SK-N-SH (cell line): ENCODE results near the gene ITSN1. TPM values are rescaled to one million over a fixed set of nuclear protein-coding genes. Genes with fewer than 3 reads are reported as not detected.

Source experiments
- CTCF ChIA-PET: fragments of 300-600, 350-600 bp; formaldehyde crosslinking; extraction: SDS; loops from one replicate; lab custom pipeline; 2021; lab: Yijun Ruan, JAX
- POLR2A ChIA-PET: fragments of 350-600 bp; sonication (Branson Sonifier 250); formaldehyde crosslinking; extraction: SDS; loops from one replicate; lab custom pipeline; 2020; ENCODE audit warnings: antibody characterized with exemption, inconsistent platforms; lab: Yijun Ruan, JAX
- DNase-seq: peaks from one replicate; pipeline ENCODE4 v3.0.0; 2012
- H2AFZ ChIP-seq: fragments of 200-600 bp; sonication (generic); 2 replicates; pipeline ENCODE4 v1.8.1; 2016; ENCODE audit warnings: antibody characterized with exemption, mild to moderate bottlenecking, low read depth
- H3F3A ChIP-seq: fragments of 200-600 bp; sonication (generic); replicated peaks from 2 replicates; pipeline ENCODE3; 2016; ENCODE audit warnings: antibody characterized with exemption, mild to moderate bottlenecking; ENCODE audit not compliant: insufficient read depth
- H3K27ac ChIP-seq, 2 experiments: fragments of 200-500 bp in 1 of 2; fragments of 200-600 bp in 1 of 2; sonication (Bioruptor generic) in 1 of 2; sonication (generic), shearing (Covaris generic) in 1 of 2; 2 replicates each; pipeline versions ENCODE4 v1.5.1 to v1.6.1; 2014 to 2016; ENCODE audit warnings: low read depth in 2 of 2, inconsistent platforms in 1 of 2, low read length in 1 of 2, mild to moderate bottlenecking in 1 of 2, mixed read lengths in 1 of 2
- H3K27me3 ChIP-seq: fragments of 200-600 bp; sonication (generic), shearing (Covaris generic); 2 replicates; pipeline ENCODE4 v1.6.1; 2016; ENCODE audit warnings: mixed run types; ENCODE audit not compliant: insufficient read depth
- H3K36me3 ChIP-seq, 2 experiments: fragments of 200-500 bp in 1 of 2; fragments of 200-600 bp in 1 of 2; sonication (Bioruptor generic) in 1 of 2; sonication (generic) in 1 of 2; replicated peaks in 1 of 2; 2 replicates each; pipeline versions ENCODE3 to v1.5.1; 2014 to 2016; ENCODE audit warnings: low read length in 1 of 2, mild to moderate bottlenecking in 1 of 2; ENCODE audit not compliant: insufficient read depth in 2 of 2, control insufficient read depth in 1 of 2
- H3K4me1 ChIP-seq, 2 experiments: fragments of 200-500 bp in 1 of 2; fragments of 200-600 bp in 1 of 2; sonication (Bioruptor generic) in 1 of 2; sonication (generic), shearing (Covaris generic) in 1 of 2; 2 replicates each; pipeline versions ENCODE4 v1.5.1 to v1.6.1; 2014 to 2016; ENCODE audit warnings: low read depth in 1 of 2, low read length in 1 of 2, mixed run types in 1 of 2; ENCODE audit not compliant: insufficient read depth in 2 of 2, control insufficient read depth in 1 of 2
- H3K4me2 ChIP-seq: fragments of 200-600 bp; sonication (generic), shearing (Covaris generic); 2 replicates; pipeline ENCODE4 v1.6.1; 2017; ENCODE audit warnings: mixed run types
- H3K4me3 ChIP-seq, 2 experiments: fragments of 200-500 bp in 1 of 2; fragments of 200-600 bp in 1 of 2; sonication (Bioruptor generic) in 1 of 2; sonication (generic), shearing (Covaris generic) in 1 of 2; 2 replicates each; pipeline versions ENCODE4 v1.5.1 to v1.8.1; 2014 to 2016; ENCODE audit warnings: low read depth in 2 of 2, inconsistent platforms in 1 of 2, low read length in 1 of 2, mild to moderate bottlenecking in 1 of 2, mixed read lengths in 1 of 2, moderate library complexity in 1 of 2
- H3K79me2 ChIP-seq: fragments of 200-600 bp; sonication (generic); 2 replicates; pipeline ENCODE4 v1.8.1; 2017; ENCODE audit warnings: mild to moderate bottlenecking; ENCODE audit not compliant: insufficient read depth
- H3K9ac ChIP-seq: fragments of 200-600 bp; sonication (generic); 2 replicates; pipeline ENCODE4 v1.6.1; 2017; ENCODE audit warnings: mixed run types
- H3K9me2 ChIP-seq: fragments of 200-600 bp; sonication (generic); 2 replicates; pipeline ENCODE4 v1.6.1; 2017; ENCODE audit warnings: mixed run types
- H3K9me3 ChIP-seq: fragments of 200-600 bp; sonication (generic); 2 replicates; pipeline ENCODE4 v1.6.1; 2017; ENCODE audit warnings: mixed run types, mild to moderate bottlenecking, moderate library complexity
- H4K20me1 ChIP-seq: fragments of 200-600 bp; sonication (generic); 2 replicates; pipeline ENCODE4 v1.6.1; 2017; ENCODE audit warnings: mild to moderate bottlenecking, mixed run types; ENCODE audit not compliant: insufficient read depth
- ELF1 ChIP-seq: IDR thresholded peaks from 2 replicates; pipeline ENCODE4 v1.4.0; 2012
- EP300 ChIP-seq, 2 experiments: IDR thresholded peaks; 2 replicates each; pipeline versions ENCODE4 v1.4.0 to v1.6.1; 2012; ENCODE audit warnings: borderline replicate concordance in 1 of 2, low read depth in 1 of 2, low read length in 1 of 2
- FOXJ3 ChIP-seq: sonication (generic); formaldehyde crosslinking; IDR thresholded peaks from 2 replicates; pipeline ENCODE4 v1.5.1; 2020; ENCODE audit warnings: mild to moderate bottlenecking, missing genetic modification reagents
- GABPA ChIP-seq: IDR thresholded peaks from 2 replicates; pipeline ENCODE4 v1.4.0; 2012; ENCODE audit warnings: low read depth, mild to moderate bottlenecking
- JUND ChIP-seq: IDR thresholded peaks from 2 replicates; pipeline ENCODE4 v1.4.0; 2012
- MEF2A ChIP-seq: IDR thresholded peaks from 2 replicates; pipeline ENCODE4 v1.4.0; 2012; ENCODE audit warnings: low read depth, borderline replicate concordance
- NFIC ChIP-seq: IDR thresholded peaks from 2 replicates; pipeline ENCODE4 v1.4.0; 2012; ENCODE audit warnings: borderline replicate concordance
- POLR2AphosphoS5 ChIP-seq: IDR thresholded peaks from 2 replicates; pipeline ENCODE4 v1.6.1; 2012; ENCODE audit warnings: low read depth, low read length
- RCOR1 ChIP-seq: fragments of 150-350 bp; IDR thresholded peaks from 2 replicates; pipeline ENCODE4 v1.6.1; 2017; ENCODE audit warnings: antibody characterized with exemption, low read length
- RXRA ChIP-seq: IDR thresholded peaks from 2 replicates; pipeline ENCODE4 v1.4.0; 2012; ENCODE audit warnings: low read depth, mild to moderate bottlenecking, borderline replicate concordance
- TAF1 ChIP-seq: IDR thresholded peaks from 2 replicates; pipeline ENCODE4 v1.6.1; 2012; ENCODE audit warnings: low read depth, mild to moderate bottlenecking, low read length, moderate library complexity, borderline replicate concordance
- TCF12 ChIP-seq: IDR thresholded peaks from 2 replicates; pipeline ENCODE4 v1.4.0; 2012
- YY1 ChIP-seq: IDR thresholded peaks from 2 replicates; pipeline ENCODE4 v1.4.0; 2012; ENCODE audit warnings: low read depth, mild to moderate bottlenecking
- WGBS: methylation state at CpG from one replicate; pipeline ENCODE4 v1.1.6; 2017; ENCODE audit warnings: low lambda C conversion rate; 5-methylcytosine and 5-hydroxymethylcytosine counted together
- polyA plus RNA-seq, 3 experiments: library from polyadenylated mRNA; depleted of rRNA; stranded (reverse); fragments of >200 nt; gene quantifications; 2 replicates each; pipeline ENCODE4 v1.2.3, GENCODE V29; 2012
- TF ChIP-seq, protein P1 (sequence below): fragments of 150-350 bp; IDR thresholded peaks from 2 replicates; pipeline ENCODE4 v1.6.1; 2016; ENCODE audit warnings: mild to moderate bottlenecking, low read depth, low read length
- TF ChIP-seq, protein P2 (sequence below): IDR thresholded peaks from 2 replicates; pipeline ENCODE4 v1.6.1; 2012; ENCODE audit warnings: mild to moderate bottlenecking, low read depth, low read length, moderate library complexity
- TF ChIP-seq, protein P3 (sequence below): IDR thresholded peaks from 2 replicates; pipeline ENCODE4 v1.4.0; 2012; ENCODE audit warnings: low read depth, borderline replicate concordance

ITSN1 gene
- polyA plus RNA-seq, 1 of the 3 experiments (the other 2 are of a cell fraction) = 27.8 TPM

GRCh38 chr21:33775100-33775828, 133.0 kb downstream of the ITSN1 start:
- Histone ChIP-seq H3K4me3 (no peak overlapping the region), H3K27ac (no peak overlapping the region), H3K9ac (no peak overlapping the region), H3K9me3 (peaks cover 8% of the 10 kb centered on the region), H2AFZ (no peak overlapping the region), H3K4me1 (no peaks in the 10 kb centered on the region), H3F3A (peaks cover 7% of the 10 kb centered on the region), H4K20me1 (no peaks in the 10 kb centered on the region), H3K27me3 (no peaks in the 10 kb centered on the region), H3K36me3 (peaks cover 44 to 61% of the 10 kb centered on the region in 2 experiments), H3K79me2 (0 out of 2 replicates have a peak, but pooled peaks cover 7% of the 10 kb centered on the region), H3K9me2 (no peaks in the 10 kb centered on the region), H3K4me2 (no peak overlapping the region)
- DNase-seq = no peak
- ChIA-PET CTCF (no interaction called here), POLR2A (no interaction called here)
- 96% methylated on average over 2 of the region's 2 CpGs for WGBS
- TF ChIP-seq FOXJ3 (CRISPR knock-in tag) = no peak
- TF ChIP-seq POLR2AphosphoS5 = no peak
- TF ChIP-seq, protein P1, sequence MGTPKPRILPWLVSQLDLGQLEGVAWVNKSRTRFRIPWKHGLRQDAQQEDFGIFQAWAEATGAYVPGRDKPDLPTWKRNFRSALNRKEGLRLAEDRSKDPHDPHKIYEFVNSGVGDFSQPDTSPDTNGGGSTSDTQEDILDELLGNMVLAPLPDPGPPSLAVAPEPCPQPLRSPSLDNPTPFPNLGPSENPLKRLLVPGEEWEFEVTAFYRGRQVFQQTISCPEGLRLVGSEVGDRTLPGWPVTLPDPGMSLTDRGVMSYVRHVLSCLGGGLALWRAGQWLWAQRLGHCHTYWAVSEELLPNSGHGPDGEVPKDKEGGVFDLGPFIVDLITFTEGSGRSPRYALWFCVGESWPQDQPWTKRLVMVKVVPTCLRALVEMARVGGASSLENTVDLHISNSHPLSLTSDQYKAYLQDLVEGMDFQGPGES = no peak
- no peak for TF ChIP-seq MEF2A
- TF ChIP-seq YY1 = no peak
- no peak for TF ChIP-seq GABPA
- no peak for TF ChIP-seq RXRA
- TF ChIP-seq ELF1 = no peak
- TF ChIP-seq TAF1 = no peak

GRCh38 chr21:33780631-33781030, 138.3 kb downstream of the ITSN1 start:
- ChIA-PET POLR2A (no interaction called here), CTCF (no interaction called here)
- Histone ChIP-seq H2AFZ (no peak overlapping the region), H3K9ac (no peak overlapping the region), H3K9me2 (no peaks in the 10 kb centered on the region), H3K4me2 (no peak overlapping the region), H3K36me3 (peaks cover 23 to 66% of the 10 kb centered on the region in 2 experiments), H3K27me3 (no peaks in the 10 kb centered on the region), H3K27ac (no peak overlapping the region), H3K4me3 (no peak overlapping the region), H3K4me1 (no peaks in the 10 kb centered on the region), H3K9me3 (peaks cover 8% of the 10 kb centered on the region), H4K20me1 (no peaks in the 10 kb centered on the region), H3F3A (peaks cover 9% of the 10 kb centered on the region), H3K79me2 (0 out of 2 replicates have a peak, but pooled peaks cover 7% of the 10 kb centered on the region)
- TF ChIP-seq JUND (no peak), EP300 (IDR thresholded peaks at IDR 0.05; ENCODE audit: borderline replicate concordance in 1 of 2, low read depth in 1 of 2, low read length in 1 of 2) (no peak), TCF12 (no peak), RCOR1 (no peak), NFIC (no peak), FOXJ3 (CRISPR knock-in tag) (no peak)
- TF ChIP-seq, protein P2, sequence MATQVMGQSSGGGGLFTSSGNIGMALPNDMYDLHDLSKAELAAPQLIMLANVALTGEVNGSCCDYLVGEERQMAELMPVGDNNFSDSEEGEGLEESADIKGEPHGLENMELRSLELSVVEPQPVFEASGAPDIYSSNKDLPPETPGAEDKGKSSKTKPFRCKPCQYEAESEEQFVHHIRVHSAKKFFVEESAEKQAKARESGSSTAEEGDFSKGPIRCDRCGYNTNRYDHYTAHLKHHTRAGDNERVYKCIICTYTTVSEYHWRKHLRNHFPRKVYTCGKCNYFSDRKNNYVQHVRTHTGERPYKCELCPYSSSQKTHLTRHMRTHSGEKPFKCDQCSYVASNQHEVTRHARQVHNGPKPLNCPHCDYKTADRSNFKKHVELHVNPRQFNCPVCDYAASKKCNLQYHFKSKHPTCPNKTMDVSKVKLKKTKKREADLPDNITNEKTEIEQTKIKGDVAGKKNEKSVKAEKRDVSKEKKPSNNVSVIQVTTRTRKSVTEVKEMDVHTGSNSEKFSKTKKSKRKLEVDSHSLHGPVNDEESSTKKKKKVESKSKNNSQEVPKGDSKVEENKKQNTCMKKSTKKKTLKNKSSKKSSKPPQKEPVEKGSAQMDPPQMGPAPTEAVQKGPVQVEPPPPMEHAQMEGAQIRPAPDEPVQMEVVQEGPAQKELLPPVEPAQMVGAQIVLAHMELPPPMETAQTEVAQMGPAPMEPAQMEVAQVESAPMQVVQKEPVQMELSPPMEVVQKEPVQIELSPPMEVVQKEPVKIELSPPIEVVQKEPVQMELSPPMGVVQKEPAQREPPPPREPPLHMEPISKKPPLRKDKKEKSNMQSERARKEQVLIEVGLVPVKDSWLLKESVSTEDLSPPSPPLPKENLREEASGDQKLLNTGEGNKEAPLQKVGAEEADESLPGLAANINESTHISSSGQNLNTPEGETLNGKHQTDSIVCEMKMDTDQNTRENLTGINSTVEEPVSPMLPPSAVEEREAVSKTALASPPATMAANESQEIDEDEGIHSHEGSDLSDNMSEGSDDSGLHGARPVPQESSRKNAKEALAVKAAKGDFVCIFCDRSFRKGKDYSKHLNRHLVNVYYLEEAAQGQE = no peak
- TF ChIP-seq, protein P3, sequence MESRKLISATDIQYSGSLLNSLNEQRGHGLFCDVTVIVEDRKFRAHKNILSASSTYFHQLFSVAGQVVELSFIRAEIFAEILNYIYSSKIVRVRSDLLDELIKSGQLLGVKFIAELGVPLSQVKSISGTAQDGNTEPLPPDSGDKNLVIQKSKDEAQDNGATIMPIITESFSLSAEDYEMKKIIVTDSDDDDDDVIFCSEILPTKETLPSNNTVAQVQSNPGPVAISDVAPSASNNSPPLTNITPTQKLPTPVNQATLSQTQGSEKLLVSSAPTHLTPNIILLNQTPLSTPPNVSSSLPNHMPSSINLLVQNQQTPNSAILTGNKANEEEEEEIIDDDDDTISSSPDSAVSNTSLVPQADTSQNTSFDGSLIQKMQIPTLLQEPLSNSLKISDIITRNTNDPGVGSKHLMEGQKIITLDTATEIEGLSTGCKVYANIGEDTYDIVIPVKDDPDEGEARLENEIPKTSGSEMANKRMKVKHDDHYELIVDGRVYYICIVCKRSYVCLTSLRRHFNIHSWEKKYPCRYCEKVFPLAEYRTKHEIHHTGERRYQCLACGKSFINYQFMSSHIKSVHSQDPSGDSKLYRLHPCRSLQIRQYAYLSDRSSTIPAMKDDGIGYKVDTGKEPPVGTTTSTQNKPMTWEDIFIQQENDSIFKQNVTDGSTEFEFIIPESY = no peak
- no peak for DNase-seq
- whole genome bisulfite sequencing = 94% methylated on average over 2 of the region's 2 CpGs
